Stimulated activated CD4-positive, alpha-beta T cell treated with anti-CD3 and anti-CD28 coated beads, TNF-alpha, amount 100 ng/mL, for 4 hours (primary cell): Measurements from ENCODE around the gene CSTF1.
A peak's percentile ranks its signal among the peaks of the same experiment; 100 is the strongest.
"Not testable (repeated sequence)": the region's sequence is repeated elsewhere in the genome, so short reads cannot be mapped to it uniquely, and the experiment has no call there.

ENCODE experiments used
- DNase-seq, 3 experiments: peaks; one replicate each; pipeline ENCODE4 v3.0.0-alpha.2; 2020; ENCODE audit warnings: low read depth in 3 of 3

Gene CSTF1

GRCh38 chr20:56409521-56409920, 17.1 kb downstream of the CSTF1 start:
- no peak for DNase-seq

- DNase-seq = no peak
Observed at GRCh38 chr20:56409956-56410355, 17.5 kb downstream of the CSTF1 start.

GRCh38 chr20:56411287-56411686, 18.8 kb downstream of the CSTF1 start:
- DNase-seq = not testable (repeated sequence)

DNA sequence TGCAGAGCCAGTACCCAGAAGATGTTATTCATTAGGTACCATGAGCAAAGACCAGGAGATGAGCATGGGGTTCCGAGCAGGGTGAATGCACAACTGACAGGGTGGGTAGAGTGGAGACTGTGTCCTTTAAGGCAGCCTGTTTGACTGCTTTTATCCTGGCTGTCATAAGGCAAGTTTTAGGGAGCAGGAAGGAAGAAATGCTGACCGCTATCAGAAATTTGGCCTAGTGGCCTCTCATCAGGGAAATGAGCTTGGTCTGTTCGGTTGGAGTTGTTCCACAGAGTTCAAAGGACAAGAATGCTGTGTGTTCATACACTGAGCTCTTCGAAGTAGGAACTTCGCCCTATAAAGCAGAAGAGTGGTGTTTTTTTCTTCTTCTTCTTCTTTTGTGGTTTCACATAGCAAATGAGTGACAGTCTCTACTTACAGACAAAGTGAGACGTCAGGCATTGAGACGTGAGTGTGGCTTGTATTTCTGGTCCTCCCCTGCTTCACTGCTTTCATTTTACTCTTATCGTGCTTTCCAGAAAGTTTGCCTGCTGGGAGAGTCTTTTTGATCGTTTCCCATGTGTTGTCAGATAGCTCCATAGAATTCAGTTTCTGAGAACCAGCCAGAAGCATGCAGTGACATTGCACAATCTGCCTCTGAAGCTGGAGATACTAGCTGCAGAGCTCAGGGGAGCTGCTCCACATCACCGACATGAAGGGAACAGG, 19.5 kb downstream of the CSTF1 start, which contains the start of gene CASS4:
Gene CASS4, plus strand, starts transcription at position 502 of the 714 bp plus-strand sequence. Its CDS starts 199 bp downstream, at position 701.
- DNase-seq = no peak

DNA sequence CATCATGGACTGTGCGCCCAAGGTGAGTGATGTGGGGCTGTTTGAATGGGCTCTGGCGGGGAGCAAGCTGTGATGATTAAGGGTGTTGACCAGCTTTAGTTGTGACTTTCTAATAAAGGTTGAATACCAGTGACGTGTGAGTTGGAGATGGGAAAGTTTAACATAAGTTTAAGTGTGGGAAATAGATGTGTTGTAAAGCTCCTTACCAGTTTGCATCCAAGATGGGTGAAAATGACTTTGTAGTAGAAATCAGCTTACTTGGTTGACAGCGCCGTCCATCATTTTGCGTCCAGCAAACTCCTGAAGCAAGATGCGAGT, 20.0 kb downstream of the CSTF1 start:
- DNase-seq = no peak

DNA sequence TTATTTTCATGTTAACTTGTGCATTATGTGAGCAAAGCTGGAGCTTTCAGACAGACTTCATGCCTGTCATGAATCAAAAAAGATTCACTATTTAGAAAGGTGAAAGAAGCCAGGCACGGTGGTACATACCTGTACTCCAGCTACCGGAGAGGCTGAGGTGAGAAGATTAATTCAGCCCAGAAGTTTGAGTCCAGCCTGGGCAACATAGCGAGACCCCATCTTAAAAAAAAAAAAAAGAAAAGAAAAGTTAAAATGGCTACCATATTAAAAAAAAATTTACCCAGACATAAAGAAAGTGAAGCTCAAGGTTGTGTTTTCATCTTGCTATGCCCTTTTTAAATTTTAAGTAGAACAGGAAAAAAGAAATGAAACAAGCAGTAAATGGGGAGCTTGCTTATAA, 20.5 kb downstream of the CSTF1 start:
- DNase-seq = no peak

DNA sequence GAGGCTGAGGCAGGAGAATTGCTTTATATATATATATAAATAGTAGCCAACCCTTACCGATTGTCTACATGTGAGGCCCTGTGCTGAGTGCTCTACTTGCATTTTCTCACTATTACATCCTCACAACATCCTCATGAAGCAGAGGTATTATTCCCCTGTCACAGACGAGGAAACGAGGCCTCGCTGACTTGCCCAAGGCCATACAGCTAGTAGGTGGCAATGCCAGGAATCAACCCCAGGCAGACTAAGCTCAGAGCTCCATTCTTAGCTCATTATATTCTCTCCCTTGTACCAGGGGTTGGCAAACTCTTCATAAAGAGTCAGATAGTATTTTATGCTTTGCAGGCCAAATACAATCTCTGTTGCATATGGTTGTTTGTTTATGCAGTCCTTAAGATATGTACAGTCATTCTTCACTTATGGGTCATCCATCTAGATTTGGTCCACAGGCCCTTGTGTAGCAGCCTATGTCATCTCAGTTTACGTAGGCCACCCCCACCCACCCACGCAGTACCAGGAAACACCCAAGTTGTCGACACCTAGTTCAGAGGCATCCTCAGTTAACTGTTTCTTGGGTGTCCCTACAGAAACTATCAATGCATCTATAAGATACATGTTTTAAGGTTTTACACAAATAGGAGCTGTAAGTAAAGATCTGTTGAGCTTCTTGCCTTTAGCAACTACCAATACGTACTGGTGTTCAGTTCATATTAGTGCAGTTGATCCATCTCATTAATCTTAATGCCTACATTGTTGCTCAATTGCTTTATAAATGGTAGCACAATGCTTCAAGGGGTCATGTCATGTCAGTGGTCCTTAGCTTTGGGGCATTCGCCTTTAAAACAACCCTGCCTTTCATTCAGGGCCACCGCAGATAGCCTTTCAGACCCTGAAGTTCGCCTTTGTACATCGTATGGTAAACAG, 22.7 kb downstream of the CSTF1 start:
- DNase-seq = peak in 2 of 3 experiments; percentile 44 to 57

DNA sequence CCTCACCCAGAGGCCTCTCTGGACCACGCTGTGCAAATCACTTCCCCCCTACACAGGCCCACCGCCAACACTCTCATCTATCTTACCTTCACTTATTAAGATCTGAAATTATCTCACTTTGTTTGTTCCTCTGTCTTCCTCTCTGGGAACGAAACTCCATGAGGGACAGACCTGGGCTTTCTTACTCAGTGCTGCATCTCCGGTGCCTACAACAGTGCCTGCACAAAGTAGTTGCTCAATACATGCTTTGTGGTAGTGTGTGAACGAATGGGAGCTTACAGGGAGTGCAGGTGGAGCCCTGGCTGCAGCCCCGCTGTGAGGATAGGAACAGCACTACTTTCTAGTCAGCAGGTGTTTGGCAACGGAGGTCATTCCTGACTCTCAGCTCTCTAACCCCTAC, 25.0 kb downstream of the CSTF1 start:
- DNase-seq = no peak

DNA sequence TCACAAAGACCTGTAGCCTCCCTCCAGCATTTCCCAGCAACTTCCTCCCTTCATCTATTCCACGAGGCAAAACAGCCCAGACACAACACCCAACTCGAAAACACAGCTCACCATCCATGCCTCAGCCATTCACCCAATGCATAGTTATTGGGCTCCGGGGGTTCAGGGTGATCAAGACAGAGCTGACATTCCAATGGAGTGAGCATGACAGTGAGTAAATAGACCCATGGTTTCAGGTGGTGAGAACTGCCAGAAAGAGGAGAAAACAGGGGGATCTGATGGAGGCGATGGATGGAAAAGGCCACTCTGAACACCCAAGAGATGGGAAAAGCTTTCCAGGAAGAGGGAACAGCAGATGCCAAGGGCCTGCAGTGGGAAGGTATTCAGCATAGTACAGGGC, 25.5 kb downstream of the CSTF1 start:
- no peak for DNase-seq

DNA sequence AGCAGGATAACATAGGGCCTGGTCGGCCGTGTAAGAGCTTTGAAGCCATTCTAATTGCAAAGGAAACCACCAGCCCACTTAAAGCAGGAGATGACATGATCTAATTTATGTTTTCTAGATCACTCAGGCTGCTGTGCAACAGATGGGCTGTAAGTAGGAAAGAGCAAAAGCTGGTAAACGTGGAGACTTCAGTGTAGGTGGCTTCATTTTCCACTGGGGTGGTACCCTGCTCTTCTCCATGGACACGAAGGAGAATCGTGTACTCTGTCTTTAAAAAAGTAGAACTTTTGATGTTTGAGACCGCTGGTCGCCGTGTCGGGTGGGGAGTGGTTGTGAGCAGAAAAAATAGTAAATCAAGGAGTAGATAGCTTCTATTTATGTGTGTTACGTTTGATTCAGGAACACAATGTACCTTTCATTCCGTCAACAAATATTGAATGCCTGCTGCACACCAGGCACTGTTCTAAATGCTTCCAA, 26.0 kb downstream of the CSTF1 start:
- no peak for DNase-seq

- no peak for DNase-seq
Observed at GRCh38 chr20:56420028-56420427, 27.6 kb downstream of the CSTF1 start.

DNA sequence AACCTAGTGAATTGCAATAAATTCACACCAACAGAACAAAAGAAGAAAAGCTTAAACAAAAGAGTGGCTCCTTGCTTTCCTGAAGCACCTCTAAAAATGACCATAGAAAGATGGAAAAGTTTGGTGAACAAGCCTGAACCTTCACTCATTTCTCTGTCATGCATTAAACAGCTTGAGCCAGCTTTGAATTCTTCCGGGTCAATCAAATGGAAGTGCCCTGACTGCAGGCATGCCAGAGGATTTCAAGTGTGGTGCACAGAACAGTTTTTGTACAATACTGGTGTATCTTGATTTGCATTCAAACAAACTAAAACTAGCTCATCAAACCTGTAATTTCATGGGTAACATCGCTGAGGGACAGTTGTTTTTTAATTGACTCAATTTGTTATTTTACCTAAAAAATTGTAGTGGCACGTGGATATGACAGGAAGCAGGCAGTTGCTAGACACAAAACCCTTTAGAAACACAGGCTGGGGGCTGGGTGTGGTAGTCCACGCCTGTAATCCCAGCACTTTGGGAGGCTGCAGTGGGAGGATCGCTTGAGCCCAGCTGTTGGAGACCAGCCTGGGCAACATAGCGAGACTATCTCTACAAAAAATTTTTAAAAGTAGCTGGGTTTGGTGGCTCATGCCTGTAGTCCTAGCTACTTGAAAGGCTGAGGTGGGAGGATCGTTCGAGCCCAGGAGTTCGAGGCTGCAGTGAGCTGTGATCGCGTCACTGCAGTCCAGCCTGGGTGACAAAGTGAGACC, 28.7 kb downstream of the CSTF1 start:
- DNase-seq = no peak

- no peak for DNase-seq
Observed at GRCh38 chr20:56422076-56422823, 29.8 kb downstream of the CSTF1 start.

- DNase-seq = no peak
Observed at GRCh38 chr20:56422824-56423189, 30.4 kb downstream of the CSTF1 start.

DNA sequence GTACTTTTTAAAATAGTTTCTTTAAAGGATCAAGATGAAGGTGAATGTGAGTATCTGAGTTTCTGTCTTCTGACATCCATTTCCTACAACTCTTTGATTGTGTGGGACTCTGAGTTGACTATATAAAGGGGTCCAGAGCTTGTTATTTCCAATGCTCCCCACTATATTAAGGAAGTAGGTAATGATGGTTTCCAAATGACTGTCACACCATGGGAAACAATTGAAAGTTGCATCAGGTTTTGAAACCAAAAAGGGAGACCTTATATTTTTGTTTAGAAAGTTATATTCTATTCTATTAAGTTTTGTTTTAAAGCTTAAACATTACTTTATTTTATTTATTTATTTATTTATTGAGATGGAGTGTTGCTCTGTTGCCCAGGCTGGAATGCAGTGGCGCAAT, 30.8 kb downstream of the CSTF1 start:
- no peak for DNase-seq

GRCh38 chr20:56423886-56424285, 31.4 kb downstream of the CSTF1 start:
- no peak for DNase-seq

GRCh38 chr20:56424931-56425330, 32.5 kb downstream of the CSTF1 start:
- DNase-seq = no peak

DNA sequence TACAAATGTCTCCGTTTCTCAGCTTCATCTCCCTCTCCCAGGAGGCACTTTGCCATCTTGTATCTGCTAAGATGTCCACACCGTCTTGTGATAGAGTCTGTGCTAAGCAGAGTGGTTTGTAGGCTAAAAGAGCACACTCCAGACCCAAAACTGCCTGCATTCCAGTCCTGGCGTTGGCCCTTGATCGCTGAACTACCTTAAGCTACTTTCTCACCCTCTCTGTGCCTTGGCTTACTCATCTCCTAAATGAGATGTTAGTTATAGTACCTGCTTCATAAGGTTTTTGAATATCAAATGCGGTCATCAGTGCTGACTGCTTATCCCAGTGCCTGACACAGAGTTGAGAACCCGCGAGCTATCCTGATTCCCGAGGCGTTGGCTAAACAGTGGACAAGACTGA, 33.6 kb downstream of the CSTF1 start:
- DNase-seq = no peak

DNA sequence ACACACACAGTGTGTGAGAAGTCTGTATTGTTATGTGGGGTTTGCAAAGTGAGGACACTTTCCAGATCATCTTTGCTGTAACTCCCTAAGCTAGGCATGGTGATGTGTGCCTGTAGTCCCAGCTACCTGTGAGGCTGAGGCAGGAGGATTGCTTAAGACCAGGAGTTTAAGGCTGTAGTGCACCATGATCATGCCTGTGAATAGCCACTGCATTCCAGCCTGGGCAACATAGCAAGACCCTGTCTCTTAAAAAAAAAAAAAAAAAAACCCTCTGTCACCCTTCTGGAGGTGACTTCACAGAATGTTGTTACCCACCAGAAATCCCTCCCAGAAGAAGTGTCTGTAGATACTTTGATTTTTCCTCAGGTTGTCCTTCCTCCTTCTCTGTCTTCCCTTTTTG, 34.5 kb downstream of the CSTF1 start:
- no peak for DNase-seq

- no peak for DNase-seq
Observed at GRCh38 chr20:56427797-56428196, 35.4 kb downstream of the CSTF1 start.

DNA sequence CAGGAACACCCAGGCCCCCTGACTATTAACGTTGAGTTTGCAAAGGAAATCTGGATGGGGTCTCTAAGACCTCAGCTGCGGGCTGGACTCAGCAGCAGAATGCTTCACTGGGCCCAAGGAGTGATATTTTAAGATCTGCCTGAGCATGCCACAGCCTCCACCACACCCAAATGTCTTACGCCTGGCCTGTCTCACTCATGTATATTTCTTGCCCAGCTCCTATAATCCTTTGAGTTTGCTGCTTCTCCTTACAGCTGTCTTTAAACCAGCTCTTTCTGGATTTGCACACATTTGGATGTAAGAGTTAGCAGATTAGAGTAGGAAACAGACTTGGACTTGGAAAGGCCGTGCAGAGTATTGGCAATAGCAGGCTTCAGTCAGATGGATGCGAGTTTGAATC, 36.0 kb downstream of the CSTF1 start:
- no peak for DNase-seq

DNA sequence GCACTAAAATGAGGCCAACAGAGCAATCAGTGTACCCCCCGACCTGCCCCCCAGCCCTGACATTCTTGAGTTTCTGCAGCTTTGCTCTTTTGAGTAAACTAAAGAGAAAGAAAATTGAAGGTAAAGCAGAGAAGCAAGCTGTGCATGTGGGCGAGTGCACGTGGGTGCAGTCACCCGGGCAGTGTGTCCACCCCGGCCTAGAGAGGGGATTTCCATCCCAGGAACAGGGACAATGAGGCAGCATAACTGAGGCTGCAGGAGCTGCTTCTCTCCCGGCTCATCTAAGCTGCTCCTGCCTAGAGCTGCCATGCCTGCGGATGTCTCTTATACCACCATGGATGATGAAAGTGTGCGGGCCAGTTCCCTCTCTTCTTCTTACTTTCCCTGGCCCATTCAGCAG, 36.4 kb downstream of the CSTF1 start:
- no peak for DNase-seq
